ENCODE measurements around the gene CHST3.

CHST3 gene

DNA sequence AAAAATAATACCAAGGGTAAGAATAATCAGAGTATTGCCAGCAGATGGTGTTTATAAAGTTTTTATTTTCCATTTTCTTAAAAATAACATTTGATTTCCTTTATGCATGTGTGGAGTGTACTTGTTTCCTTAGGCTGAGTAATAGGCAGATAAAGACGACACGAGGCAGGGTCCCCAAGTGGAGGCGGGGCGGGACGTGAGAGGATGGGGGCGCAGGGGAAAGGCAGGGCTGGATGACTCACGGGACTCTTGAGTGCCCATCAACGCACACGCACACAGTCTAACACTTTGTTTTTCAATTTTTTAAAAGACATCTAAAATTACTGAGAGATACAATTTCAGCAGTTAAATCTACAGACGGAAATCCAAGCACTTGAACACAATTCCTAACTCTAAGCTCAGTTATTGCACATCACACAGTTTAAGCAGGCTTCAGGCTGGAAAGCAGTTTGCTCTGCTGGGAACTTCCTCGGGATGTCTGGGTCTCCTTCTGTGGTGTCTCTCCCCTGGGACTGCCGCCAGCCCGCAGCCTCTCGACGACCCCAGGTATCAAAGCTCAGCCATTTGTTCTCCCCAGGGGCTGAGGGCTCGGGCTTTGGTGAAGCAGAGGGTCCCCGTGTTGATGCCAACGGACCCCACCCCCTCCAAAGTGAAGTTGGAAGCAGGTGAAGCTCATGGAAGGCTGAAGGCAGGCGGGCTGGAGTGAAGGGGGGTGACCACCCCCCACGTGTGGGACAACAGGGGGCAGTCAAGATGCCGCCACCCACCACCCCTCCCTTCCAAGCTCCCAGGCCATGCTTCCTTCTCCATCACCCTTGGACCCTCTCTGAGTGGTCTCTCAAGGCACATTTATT, 95.0 kb downstream of the CHST3 start:
- no peak for ATAC-seq
- no peak for TF ChIP-seq ISL1 (CRISPR knock-in tag; IDR thresholded peaks at IDR 0.05)
- TF ChIP-seq, protein P1, sequence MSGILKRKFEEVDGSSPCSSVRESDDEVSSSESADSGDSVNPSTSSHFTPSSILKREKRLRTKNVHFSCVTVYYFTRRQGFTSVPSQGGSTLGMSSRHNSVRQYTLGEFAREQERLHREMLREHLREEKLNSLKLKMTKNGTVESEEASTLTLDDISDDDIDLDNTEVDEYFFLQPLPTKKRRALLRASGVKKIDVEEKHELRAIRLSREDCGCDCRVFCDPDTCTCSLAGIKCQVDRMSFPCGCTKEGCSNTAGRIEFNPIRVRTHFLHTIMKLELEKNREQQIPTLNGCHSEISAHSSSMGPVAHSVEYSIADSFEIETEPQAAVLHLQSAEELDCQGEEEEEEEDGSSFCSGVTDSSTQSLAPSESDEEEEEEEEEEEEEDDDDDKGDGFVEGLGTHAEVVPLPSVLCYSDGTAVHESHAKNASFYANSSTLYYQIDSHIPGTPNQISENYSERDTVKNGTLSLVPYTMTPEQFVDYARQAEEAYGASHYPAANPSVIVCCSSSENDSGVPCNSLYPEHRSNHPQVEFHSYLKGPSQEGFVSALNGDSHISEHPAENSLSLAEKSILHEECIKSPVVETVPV (CRISPR knock-in tag; IDR thresholded peaks at IDR 0.05), result no peak
- no peak for TF ChIP-seq TCF4 (CRISPR knock-in tag; IDR thresholded peaks at IDR 0.05; ENCODE audit: borderline replicate concordance)
- TF ChIP-seq OSR1 (CRISPR knock-in tag; IDR thresholded peaks at IDR 0.05), result no peak
- no peak for TF ChIP-seq BACH2 (CRISPR knock-in tag; IDR thresholded peaks at IDR 0.05; ENCODE audit: borderline replicate concordance)
- TF ChIP-seq RARB (CRISPR knock-in tag; IDR thresholded peaks at IDR 0.05), result no peak

DNA sequence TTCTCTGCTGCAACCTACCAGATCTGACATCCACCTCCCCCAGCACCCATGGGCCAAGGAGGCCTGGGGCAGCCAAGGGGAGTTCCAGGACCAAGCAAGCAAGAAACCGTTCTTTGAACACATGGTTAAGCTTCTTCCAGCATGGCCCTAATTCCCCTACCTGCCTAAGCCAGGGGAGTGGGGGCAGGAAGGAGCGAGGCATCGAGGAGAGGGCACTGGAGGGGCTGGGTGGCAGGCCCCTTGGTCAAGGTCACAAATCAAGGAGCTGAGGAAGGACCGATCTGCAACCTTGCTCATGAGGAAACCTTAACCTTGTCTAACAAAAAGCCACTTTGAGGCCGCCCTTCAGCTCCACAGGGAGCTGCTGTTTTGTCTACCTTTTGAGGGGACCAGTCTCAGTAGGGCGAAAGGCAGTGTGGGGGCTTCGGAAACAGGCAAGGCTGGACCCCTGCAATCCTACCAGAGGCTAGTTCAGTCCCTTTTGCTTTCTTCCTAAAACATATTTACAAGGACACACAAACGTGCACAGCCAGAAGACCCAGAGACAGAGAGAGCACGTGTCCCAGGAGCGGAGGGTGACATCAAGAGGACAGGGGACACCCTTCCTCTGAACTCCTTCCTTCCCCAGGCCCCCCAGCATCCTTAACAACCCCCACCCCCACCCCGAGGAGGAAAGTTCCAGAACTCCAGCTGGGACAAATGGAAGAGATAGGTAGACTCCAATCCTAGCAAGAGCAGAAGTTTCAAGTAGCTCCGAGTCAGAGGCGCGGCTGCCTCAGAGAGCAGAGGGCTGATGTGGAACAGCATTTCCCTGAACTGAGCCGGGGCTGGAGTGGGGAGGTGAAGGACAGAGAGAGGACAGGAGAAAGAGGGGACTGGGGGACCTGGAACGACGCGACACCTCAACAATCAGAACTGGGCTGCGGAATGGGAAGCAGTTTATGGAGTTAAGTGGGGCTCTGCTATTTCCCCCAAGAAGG, 95.9 kb downstream of the CHST3 start:
- no peak for ATAC-seq
- TF ChIP-seq ZFP30 (CRISPR knock-in tag; IDR thresholded peaks at IDR 0.05) (no peak), ZNF8 (CRISPR knock-in tag; IDR thresholded peaks at IDR 0.05) (no peak), PPARA (CRISPR knock-in tag; IDR thresholded peaks at IDR 0.05; ENCODE audit: borderline replicate concordance) (no peak), ARNTL (CRISPR knock-in tag; IDR thresholded peaks at IDR 0.05; ENCODE audit: borderline replicate concordance, low read depth) (no peak), ZNF70 (CRISPR knock-in tag; IDR thresholded peaks at IDR 0.05) (no peak), ISL1 (CRISPR knock-in tag; IDR thresholded peaks at IDR 0.05) (no peak), CSDC2 (CRISPR knock-in tag; IDR thresholded peaks at IDR 0.05) (no peak), GLIS3 (CRISPR knock-in tag; IDR thresholded peaks at IDR 0.05) (no peak)
- TF ChIP-seq, protein P2, sequence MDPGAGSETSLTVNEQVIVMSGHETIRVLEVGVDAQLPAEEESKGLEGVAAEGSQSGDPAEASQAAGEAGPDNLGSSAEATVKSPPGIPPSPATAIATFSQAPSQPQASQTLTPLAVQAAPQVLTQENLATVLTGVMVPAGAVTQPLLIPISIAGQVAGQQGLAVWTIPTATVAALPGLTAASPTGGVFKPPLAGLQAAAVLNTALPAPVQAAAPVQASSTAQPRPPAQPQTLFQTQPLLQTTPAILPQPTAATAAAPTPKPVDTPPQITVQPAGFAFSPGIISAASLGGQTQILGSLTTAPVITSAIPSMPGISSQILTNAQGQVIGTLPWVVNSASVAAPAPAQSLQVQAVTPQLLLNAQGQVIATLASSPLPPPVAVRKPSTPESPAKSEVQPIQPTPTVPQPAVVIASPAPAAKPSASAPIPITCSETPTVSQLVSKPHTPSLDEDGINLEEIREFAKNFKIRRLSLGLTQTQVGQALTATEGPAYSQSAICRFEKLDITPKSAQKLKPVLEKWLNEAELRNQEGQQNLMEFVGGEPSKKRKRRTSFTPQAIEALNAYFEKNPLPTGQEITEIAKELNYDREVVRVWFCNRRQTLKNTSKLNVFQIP (CRISPR knock-in tag; IDR thresholded peaks at IDR 0.05; ENCODE audit: borderline replicate concordance, low read depth), result no peak
- TF ChIP-seq, protein P3, sequence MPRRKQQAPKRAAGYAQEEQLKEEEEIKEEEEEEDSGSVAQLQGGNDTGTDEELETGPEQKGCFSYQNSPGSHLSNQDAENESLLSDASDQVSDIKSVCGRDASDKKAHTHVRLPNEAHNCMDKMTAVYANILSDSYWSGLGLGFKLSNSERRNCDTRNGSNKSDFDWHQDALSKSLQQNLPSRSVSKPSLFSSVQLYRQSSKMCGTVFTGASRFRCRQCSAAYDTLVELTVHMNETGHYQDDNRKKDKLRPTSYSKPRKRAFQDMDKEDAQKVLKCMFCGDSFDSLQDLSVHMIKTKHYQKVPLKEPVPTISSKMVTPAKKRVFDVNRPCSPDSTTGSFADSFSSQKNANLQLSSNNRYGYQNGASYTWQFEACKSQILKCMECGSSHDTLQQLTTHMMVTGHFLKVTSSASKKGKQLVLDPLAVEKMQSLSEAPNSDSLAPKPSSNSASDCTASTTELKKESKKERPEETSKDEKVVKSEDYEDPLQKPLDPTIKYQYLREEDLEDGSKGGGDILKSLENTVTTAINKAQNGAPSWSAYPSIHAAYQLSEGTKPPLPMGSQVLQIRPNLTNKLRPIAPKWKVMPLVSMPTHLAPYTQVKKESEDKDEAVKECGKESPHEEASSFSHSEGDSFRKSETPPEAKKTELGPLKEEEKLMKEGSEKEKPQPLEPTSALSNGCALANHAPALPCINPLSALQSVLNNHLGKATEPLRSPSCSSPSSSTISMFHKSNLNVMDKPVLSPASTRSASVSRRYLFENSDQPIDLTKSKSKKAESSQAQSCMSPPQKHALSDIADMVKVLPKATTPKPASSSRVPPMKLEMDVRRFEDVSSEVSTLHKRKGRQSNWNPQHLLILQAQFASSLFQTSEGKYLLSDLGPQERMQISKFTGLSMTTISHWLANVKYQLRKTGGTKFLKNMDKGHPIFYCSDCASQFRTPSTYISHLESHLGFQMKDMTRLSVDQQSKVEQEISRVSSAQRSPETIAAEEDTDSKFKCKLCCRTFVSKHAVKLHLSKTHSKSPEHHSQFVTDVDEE (CRISPR knock-in tag; IDR thresholded peaks at IDR 0.05), result no peak
- TF ChIP-seq, protein P4, sequence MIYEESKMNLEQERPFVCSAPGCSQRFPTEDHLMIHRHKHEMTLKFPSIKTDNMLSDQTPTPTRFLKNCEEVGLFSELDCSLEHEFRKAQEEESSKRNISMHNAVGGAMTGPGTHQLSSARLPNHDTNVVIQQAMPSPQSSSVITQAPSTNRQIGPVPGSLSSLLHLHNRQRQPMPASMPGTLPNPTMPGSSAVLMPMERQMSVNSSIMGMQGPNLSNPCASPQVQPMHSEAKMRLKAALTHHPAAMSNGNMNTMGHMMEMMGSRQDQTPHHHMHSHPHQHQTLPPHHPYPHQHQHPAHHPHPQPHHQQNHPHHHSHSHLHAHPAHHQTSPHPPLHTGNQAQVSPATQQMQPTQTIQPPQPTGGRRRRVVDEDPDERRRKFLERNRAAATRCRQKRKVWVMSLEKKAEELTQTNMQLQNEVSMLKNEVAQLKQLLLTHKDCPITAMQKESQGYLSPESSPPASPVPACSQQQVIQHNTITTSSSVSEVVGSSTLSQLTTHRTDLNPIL (CRISPR knock-in tag; IDR thresholded peaks at IDR 0.05; ENCODE audit: low read depth), result no peak

DNA sequence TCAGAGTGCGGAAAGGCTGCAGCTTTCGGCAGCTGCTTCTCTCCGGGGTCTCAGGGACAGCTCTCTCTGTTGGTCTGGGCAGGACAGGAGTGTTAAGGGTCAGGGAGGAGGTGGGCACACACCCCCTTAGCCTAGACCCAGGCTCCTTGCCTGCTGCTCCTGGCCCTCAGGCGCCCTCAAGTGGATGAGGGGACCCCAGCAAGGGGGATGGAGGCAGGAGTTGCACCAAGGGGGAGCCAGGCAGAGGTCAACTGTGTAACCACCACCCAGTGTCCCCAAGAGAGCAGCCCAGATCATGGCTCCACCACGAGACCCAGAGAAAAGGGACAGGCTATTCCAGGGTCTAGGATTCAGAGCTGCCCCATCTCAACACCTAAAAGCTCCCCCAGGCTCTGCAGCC, 97.3 kb downstream of the CHST3 start:
- ATAC-seq, result peak; percentile 42; the same call in 2 of the 3 replicates
- TF ChIP-seq, protein P1 (CRISPR knock-in tag; IDR thresholded peaks at IDR 0.05), result no peak
- TF ChIP-seq RARB (CRISPR knock-in tag; IDR thresholded peaks at IDR 0.05), result no peak

DNA sequence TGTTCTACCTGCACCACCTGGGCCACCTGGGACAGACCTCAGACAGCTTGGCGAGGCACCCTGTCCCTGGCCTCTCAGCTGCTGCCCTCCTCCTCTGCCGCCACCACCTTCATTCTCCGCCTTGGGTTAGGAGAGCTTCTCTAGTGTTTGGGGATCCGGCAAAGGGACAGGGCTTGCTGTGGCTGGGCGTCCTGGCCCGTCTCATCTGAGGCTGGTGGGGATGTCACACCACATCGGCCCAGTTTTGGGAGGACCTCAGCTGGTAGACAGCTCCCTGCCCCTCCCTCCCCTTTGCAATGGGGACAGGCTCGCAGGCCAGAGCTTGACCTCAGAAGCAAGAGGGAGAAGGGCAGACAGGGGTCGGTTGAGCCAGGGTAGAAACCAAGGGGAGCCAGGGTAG, 97.7 kb downstream of the CHST3 start:
- ATAC-seq, result no peak
- no peak for TF ChIP-seq CSDC2 (CRISPR knock-in tag; IDR thresholded peaks at IDR 0.05)
- no peak for TF ChIP-seq ISL1 (CRISPR knock-in tag; IDR thresholded peaks at IDR 0.05)
- TF ChIP-seq ZC3H10 (CRISPR knock-in tag; IDR thresholded peaks at IDR 0.05), result no peak
- TF ChIP-seq RARB (CRISPR knock-in tag; IDR thresholded peaks at IDR 0.05), result no peak
- no peak for TF ChIP-seq BACH2 (CRISPR knock-in tag; IDR thresholded peaks at IDR 0.05; ENCODE audit: borderline replicate concordance)
- no peak for TF ChIP-seq ESRRG (CRISPR knock-in tag; IDR thresholded peaks at IDR 0.05)
- no peak for TF ChIP-seq PPARA (CRISPR knock-in tag; IDR thresholded peaks at IDR 0.05; ENCODE audit: borderline replicate concordance)
- no peak for TF ChIP-seq ZFP30 (CRISPR knock-in tag; IDR thresholded peaks at IDR 0.05)
- TF ChIP-seq GLIS3 (CRISPR knock-in tag; IDR thresholded peaks at IDR 0.05), result no peak
- TF ChIP-seq TCF4 (CRISPR knock-in tag; IDR thresholded peaks at IDR 0.05; ENCODE audit: borderline replicate concordance), result no peak
- no peak for TF ChIP-seq ZNF8 (CRISPR knock-in tag; IDR thresholded peaks at IDR 0.05)
- TF ChIP-seq SNAI2 (CRISPR knock-in tag; IDR thresholded peaks at IDR 0.05), result no peak
- no peak for TF ChIP-seq OSR1 (CRISPR knock-in tag; IDR thresholded peaks at IDR 0.05)
- no peak for TF ChIP-seq ZNF565 (CRISPR knock-in tag; conservative IDR thresholded peaks at IDR 0.05; ENCODE audit: low read depth)
- TF ChIP-seq, protein P2 (CRISPR knock-in tag; IDR thresholded peaks at IDR 0.05; ENCODE audit: borderline replicate concordance, low read depth), result no peak
- TF ChIP-seq, protein P4 (CRISPR knock-in tag; IDR thresholded peaks at IDR 0.05; ENCODE audit: low read depth), result no peak

All from SK-N-SH treated with all-trans-retinoic acid at 6 μM for 48 hours (cell line).